ENCODE data around the gene VPS26C.

VPS26C gene

GRCh38 chr21:37264808-37265207, 2.3 kb downstream of the VPS26C start:
- DNase-seq (ENCODE audit: low spot score), result no peak

- no peak for DNase-seq (ENCODE audit: low spot score)
These were observed 3.1 kb downstream of the VPS26C start for GRCh38 chr21:37263827-37264600.

GRCh38 chr21:37259426-37259825, 7.7 kb downstream of the VPS26C start:
- DNase-seq (ENCODE audit: low spot score), result no peak

GRCh38 chr21:37257967-37258877, 8.9 kb downstream of the VPS26C start:
- peak; percentile 93 for DNase-seq (ENCODE audit: low spot score)

- peak; percentile 79 for DNase-seq (ENCODE audit: low spot score)
These were observed 9.6 kb downstream of the VPS26C start for GRCh38 chr21:37257511-37257966.

- no peak for DNase-seq (ENCODE audit: low spot score)
These were observed 13.1 kb downstream of the VPS26C start for GRCh38 chr21:37253991-37254390.

GRCh38 chr21:37251294-37251634, 15.9 kb downstream of the VPS26C start:
- DNase-seq (ENCODE audit: low spot score), result no peak

GRCh38 chr21:37249112-37249904, 17.8 kb downstream of the VPS26C start:
- DNase-seq (ENCODE audit: low spot score), result no peak

- no peak for DNase-seq (ENCODE audit: low spot score)
These were observed 18.8 kb downstream of the VPS26C start for GRCh38 chr21:37248298-37248697.

- no peak for DNase-seq (ENCODE audit: low spot score)
These were observed 22.0 kb downstream of the VPS26C start for GRCh38 chr21:37245151-37245550.

- DNase-seq (ENCODE audit: low spot score), result no peak
These were observed 22.5 kb downstream of the VPS26C start for GRCh38 chr21:37244501-37245095.

GRCh38 chr21:37243961-37244360, 23.2 kb downstream of the VPS26C start:
- DNase-seq (ENCODE audit: low spot score), result no peak

GRCh38 chr21:37241426-37241825, 25.7 kb downstream of the VPS26C start:
- DNase-seq (ENCODE audit: low spot score), result no peak

- no peak for DNase-seq (ENCODE audit: low spot score)
These were observed 26.2 kb downstream of the VPS26C start for GRCh38 chr21:37240978-37241377.

- DNase-seq (ENCODE audit: low spot score), result no peak
These were observed 29.4 kb downstream of the VPS26C start for GRCh38 chr21:37237764-37238163.

- no peak for DNase-seq (ENCODE audit: low spot score)
These were observed 29.8 kb downstream of the VPS26C start for GRCh38 chr21:37237346-37237745.

GRCh38 chr21:37233551-37234146, 33.5 kb downstream of the VPS26C start:
- no peak for DNase-seq (ENCODE audit: low spot score)

- DNase-seq (ENCODE audit: low spot score), result no peak
These were observed 34.7 kb downstream of the VPS26C start for GRCh38 chr21:37232274-37233018.

- DNase-seq (ENCODE audit: low spot score), result no peak
These were observed 35.5 kb downstream of the VPS26C start for GRCh38 chr21:37231671-37232070.

- no peak for DNase-seq (ENCODE audit: low spot score)
These were observed 35.9 kb downstream of the VPS26C start for GRCh38 chr21:37231249-37231645.
